GM18909 (cell line): Measurements from ENCODE around the gene SLC27A1.
"Not testable (repeated sequence)": the region's sequence is repeated elsewhere in the genome, so short reads cannot be mapped to it uniquely, and the experiment has no call there.

ENCODE experiments used
- ATAC-seq: cut with Tn5 transposase; IDR thresholded peaks from one replicate; pipeline ENCODE4 v1.9.1; 2021; ENCODE audit warnings: mild to moderate bottlenecking; ENCODE audit not compliant: unreplicated experiment, poor library complexity

SLC27A1 gene

DNA sequence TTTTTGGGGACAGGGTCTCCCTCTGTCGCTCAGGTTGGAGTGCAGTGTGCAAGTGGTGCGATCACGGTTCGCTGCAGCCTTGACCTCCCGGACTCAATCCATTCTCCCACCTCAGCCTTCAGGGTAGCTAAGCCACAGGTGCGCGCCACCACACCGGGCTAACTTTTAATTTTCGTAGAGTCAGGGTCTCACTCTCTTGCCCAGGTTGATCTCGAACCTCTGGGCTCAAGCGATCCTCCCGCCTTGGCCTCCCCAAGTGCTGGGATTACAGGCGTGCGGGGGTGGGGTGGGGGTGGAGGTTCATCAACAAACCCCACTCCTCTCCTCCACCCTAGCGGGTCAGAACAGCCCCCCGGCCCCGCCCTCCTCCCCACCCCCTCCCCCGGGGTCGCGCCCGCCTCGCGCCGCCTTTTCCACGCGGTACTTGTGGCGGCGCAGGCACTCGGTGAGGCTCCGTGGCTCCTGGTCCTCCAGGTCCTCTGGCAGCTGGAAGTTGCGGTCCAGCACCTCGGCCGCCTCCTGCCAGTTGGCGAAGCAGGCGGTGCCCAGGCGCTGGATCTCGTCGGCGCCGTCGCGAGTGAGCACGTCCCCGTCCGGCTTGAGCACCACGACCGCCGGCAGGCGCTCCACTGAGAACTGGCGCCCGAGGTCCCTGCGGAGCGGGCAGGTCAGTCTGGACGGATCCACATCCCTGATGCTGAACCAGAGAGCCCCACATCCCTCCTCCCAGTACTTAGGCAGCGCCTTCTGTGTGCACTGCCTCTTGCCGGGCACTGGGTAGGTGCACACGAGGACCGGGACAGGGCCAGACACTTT lies 14.8 kb upstream of the SLC27A1 start:
- ATAC-seq, result no peak

DNA sequence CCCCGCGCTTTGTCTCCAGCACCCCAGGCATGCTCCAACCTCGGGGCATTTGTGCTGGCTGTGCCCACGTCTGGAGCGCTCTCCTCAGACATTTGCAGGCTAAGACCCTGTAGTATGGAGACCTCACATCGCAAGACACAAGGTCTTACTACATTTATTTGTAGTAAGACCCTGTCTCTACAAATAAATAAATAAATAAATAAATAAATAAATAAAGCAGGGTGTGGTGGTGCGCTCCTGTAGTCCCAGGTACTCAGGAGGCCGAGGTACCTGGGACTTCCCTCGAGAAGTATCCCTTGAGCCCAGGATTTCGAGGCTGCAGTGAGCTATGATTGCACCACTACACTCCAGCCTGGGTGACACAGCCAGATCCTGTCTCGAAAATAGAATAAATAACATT lies 14.2 kb upstream of the SLC27A1 start:
- no peak for ATAC-seq

DNA sequence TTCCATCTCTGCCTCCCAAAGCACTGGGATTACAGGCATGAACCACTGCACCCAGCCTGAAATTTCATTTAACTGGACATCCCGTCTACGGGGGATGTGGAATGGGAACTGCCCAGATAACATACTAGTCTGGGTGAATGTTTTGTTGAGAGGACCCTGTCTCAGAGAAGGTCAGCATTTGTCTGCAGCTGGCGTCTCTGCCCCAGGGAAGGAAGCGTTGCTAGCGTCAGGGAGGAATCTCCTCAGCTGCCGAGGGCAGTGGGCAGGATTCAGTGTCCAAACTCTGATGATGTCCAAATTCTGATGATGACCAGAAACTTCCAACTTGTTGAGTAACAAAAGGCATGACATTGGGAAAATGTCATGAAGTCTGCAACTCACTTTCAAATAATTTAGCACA lies 12.7 kb upstream of the SLC27A1 start:
- ATAC-seq, result no peak

DNA sequence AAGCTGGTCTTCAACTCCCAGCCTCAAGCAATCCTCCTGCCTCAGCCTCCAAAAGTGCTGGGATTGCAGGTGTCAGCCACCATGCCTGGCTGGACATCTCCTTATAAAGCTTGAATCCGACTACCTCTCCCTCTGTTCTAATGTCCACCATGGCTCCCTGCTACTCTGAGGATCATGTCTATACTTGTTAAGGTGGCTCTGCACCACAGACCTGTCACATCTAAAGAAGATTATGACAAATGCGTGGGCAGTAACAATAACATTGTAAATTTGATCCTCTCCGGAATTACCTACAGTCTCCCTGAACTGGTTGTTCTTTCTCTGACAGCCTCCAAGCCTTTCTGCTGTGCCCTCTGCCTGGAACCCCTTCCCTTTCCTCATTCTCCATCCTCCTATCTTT lies 11.4 kb upstream of the SLC27A1 start:
- ATAC-seq, result no peak

DNA sequence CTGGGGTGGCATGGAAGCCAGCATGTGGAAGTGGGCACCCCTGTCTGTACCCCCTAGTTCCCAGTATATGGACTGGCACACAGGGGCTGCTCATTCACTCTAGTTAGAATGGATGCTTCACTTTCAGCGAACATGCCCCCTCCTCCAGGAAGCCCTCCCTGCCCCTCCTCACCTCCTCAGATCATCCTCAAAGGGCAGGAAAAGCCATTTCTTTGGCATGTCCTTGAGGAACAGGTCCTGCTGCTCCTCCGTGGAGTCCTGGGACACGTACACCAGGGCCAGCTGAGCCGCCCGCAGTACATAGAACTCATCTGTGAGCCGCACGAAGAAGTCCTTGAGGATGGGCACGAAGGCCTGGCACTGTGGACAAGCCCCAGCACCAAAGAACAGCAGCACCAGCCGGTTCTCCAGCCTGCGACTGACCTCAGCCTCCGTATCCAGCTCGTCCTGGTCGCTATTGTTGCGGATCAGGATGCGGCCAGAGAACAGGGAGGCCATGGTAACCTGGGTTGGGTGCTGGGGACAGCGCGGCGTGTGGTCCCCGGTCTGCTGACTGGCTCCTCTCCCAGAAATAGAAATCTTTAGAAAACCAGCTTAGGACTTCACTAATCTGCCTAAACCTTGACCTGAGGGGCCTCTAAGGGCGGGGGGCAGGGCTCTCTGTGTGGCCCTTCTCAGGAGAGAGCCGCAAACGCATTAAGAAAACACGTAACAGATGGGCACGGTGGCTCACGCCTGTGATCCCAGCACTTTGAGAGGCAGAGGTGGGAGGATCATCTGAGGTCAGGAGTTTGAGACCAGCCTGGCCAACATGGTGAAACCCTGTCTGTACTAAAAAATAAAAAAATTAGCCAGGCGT lies 9.7 kb upstream of the SLC27A1 start, which contains the start of gene NXNL1:
NXNL1 (minus strand) TSS at position 555 of the 859 bp plus-strand sequence; CDS start at position 498, 57 bp downstream.
- no peak for ATAC-seq

DNA sequence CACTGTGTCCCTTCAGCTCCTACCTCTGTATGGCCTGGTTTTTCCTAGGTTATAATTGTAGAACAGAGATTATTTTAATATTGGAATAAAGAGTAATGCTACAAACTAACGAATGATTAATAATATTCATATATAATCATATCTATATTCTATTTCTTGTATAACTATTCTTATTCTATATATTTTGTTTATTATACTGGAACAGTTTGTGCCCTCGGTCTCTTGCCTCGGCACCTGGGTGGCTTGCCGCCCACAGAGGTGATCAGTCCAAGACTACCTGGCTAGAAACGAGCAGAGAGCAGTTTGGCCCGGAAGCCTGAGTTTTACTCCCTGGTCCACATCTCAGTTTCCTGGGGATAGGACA lies 3.9 kb upstream of the SLC27A1 start:
- ATAC-seq, result no peak

DNA sequence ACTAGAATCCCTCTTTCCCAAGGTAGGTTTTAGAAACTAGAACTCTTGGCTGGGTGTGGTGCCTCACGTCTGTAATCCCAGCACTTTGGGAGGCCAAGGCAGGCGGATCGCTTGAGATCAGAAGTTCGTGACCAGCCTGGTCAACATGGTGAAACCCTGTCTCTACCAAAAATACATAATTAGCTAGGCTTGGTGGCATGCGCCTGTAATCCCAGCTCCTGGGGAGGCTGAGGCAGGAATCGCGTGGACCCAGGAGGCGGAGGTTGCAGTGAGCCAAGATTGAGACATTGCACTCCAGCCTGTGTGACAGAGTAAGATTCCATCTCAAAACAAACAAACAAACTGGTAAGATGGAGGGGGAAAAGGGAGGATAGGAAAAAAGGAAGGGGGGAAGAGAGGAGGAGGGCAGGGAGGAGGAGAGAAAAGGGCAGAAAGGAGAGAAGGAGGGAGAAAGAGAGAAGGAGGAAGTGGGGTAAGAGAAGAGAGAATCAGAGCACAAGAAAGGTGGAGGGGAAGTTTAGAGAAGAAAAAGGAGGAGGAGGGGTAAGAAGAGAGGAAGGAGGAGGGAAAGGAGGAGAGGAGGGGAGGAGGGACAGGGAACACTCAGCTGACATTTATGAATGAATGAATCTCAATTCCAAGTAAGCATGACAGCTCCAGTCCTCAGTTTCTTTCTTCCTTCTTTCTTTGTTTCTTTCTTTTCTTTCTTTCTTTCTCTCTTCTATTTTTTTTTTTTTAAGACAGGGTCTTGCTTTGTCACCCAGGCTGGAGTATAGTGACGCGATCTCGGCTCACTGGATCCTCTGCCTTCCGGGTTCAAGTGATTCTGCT lies 2.6 kb upstream of the SLC27A1 start:
- ATAC-seq, result no peak

DNA sequence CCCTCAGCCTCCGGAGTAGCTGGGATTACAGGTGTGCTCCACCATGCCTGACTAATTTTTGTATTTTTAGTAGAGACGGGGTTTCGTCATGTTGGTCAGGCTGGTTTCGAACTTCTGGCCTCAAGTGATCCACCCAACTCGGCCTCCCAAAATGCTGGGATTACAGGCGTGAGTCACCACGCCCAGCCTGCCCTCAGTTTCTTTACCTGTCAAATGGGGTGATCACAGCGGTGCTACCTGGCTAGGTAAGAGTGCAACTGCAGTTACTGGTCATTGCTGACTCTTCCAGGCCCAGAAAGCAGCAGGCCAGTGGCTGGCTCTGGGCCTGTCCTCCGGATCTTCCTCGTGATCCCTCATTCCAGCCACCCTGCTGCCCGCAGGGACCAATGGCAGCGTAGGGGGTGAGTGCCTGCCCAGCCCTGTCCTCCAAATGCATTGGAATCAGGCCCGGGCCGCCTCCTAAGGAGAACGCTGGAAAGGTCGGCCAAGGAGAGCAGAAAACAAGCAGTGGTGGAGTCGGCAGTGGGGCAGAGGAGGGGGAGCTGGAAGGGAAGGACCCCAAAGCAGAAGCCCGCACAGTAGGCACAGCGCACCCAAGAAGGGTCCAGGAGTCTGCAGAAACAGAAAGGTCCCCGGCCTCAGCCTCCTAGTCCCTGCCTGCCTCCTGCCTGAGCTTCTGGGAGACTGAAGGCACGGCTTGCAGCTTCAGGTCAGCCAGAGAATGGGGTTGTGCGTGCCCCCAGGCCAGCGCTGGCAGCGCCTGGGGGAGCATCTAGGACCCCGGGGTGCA lies 1.8 kb upstream of the SLC27A1 start:
- ATAC-seq, result no peak

DNA sequence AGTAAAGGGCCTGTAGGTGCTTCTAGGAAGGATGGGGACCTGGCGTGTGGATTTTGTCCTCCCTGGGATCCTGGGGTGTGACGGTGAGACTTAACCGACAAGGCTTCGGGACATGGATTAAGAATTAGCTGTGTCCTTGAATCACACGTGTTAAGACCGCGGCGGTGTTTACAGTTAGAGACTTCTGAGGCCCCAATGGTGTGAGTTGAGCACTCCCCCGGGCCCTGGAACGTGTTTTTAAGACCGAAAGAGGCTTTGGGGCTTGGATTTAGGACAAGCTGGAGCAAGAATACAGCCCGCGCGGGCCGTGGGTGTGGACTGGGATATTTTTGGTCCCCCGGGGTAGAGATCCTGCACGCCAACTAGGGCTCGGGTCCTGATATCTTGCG lies 1.2 kb upstream of the SLC27A1 start:
- ATAC-seq, result no peak

DNA sequence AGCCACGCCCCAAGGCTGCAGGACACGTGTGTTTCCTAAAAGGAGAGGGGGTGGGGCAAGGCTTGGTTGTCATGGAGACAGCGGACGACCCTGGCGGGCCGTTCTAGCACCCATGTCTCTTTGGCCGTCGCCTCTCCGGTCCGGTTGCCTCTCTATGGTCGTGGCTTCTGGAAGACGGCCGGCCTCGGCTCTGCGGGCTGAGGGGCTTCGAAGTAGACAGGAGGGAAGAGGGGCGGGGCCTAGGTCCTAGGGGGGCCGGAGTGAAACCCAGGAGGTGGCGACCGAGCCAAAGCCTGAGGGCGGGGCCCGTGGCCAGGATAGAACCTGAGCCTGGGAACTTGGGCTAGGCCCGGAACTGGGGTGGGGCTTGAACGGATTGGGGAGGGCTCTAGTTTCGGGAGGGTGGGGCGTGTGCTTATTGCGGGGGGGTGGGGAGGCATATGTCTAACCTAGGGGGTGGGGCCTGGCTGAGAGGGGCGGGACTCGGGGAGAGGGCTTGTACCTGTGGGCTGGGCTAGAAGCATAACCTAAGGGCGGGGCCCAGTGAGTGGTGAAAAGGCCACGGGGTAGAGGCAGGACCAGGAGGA lies 750 bp upstream of the SLC27A1 start:
- peak; percentile 56 for ATAC-seq

DNA sequence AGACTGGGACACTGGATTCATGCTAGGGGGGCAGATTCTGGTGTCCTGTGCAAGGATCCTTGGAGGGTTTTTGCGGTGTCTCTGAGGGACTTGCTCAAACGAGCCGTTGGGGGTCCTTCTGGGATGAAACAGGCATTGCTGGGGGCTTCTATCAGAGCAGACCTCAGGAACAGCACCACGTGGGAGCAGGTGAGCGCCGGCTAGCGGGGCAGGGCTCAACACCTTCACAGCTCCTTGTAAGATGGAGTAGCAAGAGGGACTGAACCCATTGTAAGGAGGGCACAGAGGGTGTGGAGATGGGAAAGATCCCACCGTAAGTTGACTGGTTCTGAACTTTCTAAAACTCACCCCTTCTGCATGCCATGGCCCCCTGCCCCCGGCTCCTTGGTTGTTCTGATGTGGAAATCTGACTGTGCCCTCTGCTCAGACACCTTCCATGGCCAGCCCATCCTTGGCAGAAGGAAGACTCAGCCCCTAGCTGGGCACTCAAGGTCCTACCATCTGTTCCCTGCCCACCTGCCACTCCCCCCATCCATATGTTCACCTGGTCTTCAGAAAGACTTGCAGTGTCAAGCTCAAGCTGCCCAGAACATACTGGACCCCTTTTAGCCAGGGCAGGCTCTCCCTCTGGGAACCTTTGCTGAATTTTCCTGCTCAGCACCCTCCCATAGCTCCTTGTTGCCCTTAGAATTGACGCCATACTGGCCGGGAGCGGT lies 1.2 kb downstream of the SLC27A1 start:
- ATAC-seq, result no peak

DNA sequence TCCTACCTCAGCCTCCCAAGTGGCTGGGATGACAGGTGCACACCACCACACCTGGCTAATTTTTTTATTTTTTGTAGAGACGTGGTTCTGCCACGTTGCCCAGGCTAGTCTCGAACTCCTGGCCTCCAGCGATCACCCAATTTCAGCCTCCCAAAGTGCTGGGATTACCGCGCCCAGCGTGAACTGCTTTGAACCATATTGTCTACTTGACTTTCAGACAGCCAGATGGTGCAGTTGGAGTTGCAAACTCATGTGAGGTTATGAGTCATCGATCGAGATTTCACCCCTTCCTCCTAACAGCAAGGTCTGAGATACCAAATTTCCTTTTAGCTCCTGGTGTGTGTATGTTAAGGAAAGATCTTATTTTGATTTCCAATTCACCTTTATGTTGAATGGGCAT lies 2.7 kb downstream of the SLC27A1 start:
- no peak for ATAC-seq

DNA sequence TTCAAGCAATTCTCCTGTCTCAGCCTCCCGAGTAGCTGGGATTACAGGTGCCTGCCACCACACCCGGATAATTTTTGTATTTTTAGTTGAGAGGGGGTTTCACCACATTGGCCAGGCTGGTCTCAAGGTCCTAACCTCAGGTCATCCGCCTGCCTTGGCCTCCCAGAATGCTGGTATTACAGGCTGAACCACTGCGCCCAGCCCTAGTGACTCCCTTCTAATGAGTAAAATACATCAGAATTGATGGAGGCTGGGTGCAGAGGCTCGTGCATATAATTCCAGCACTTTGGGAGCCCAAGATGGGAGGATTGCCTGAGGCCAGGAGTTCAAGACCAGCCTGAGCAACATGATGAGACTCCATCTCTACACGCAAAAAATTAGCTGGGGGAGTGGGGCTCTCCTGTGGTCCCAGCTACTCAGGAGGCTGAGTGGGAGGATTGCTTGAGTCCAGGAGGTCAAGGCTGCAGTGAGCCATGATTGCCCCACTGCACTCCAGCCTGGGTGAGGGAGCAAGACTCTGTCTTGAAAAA lies 4.8 kb downstream of the SLC27A1 start:
- ATAC-seq, result not testable (repeated sequence)

DNA sequence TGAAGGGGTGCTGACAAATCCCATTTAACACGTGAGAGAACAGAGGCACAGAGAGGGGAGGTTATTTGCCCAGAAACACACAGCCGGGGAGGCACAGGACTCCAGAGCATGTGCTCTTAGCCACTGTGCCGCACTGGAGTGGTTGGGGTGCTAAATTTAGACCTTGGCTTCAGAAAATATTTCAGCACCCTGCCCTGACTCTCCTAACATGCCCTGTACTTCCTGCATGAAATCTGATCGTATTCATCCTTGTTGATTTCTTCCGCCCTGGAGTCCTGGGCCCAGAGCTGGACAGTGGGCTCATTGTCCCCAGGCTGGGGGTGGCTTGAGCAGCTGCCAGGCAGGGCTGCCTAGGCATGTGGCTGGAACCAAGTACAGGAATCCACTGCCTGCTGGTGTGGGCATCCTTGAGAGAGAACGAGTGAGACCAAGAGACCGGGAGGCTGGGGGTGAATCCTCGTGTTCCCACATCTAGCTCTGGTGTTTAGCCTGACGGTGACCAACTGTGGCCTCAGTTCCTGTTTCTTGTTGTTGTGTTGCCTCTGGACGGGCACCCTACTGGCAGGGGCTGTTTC lies 5.3 kb downstream of the SLC27A1 start:
- no peak for ATAC-seq

DNA sequence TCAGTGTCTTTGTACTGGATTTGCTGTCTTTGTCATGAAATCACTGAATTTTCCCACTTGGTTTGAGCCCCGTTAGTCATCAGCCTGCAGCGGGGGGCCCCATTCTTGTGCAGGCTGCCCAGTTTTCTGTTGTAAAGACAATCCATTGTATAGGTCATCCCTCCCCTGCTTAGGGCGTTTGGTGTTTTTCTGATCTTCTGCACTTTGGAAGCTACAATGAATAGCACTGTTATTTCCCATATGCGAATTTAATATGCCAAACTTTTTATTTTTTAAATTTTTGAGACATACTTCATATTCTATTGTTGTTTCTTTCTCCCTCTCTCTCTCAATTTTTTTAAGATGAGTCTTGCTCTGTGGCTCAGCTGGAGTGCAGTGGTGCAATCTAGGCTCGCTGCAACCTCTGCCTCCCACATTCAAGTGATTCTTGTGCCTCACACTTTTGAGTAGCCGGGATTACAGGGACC lies 9.0 kb downstream of the SLC27A1 start:
- no peak for ATAC-seq

DNA sequence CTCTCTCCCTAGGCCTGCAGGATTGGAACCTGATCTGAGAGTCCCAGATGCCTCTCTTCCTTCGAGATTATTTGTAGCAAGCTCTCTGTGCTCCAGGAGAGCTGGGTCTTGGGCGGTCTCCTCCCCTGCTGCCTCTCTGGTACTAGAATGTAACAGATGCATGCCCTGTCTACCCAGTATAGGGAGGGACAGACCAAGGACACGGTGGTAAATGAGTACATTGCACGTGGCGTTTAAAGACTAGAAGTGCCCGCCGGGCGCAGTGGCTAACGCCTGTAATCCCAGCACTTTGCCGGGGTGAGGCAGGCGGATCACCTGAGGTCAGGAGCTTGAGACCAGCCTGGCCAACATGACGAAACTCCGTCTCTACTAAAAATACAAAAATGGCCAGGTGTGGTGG lies 11.7 kb downstream of the SLC27A1 start:
- no peak for ATAC-seq

DNA sequence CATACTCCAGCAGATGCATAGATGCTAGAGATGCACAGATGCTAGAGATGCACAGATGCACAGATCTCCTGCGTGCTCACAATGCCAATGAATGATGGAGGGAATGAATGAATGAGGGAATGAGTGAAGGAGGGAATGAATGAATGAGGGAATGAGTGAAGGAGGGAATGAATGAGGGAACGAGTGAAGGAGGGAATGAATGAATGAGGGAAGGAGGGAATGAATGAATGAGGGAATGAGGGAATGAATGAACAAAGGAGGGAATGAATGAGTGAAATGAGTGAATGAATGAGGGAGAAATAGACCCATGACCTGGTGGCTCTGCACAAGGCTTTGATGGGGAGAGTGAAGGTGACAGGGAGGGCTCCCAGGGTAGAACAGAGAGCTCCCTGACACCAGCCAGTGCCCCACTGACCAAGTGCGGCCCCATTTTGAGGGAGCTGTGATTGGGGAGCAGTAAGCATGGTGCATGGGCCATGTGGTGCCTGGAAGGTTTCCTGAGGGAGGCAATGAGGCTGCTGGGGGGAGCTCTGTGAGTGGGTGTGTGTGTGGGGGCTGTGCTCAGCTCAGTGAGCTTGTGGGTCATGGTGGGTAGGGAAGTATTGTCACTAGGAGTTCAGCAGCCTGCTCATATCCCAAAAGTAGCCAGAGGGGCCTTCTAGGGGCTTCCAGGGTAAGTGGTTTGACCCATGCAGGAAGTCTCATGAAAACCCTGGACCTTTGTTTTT lies 12.7 kb downstream of the SLC27A1 start:
- ATAC-seq, result no peak

DNA sequence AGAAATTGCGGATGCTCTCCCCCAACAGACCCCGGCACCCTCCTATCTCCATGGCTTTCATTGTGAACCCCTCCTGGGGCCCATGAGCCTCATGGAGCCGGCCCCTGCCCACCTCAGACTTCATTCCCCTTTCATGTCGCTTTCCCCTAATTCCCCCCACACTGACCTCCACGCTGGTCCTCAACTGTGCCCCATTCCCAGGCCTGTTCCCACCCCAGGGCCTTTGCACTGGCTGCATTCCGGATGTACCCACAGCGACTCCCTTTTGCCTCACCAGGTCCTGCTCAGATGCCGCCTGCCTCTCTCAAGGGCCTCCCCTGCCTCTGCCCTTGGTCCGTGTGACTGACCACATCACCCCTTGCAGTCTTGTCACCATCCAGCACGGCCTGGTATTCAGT lies 13.3 kb downstream of the SLC27A1 start:
- no peak for ATAC-seq
